GM19240 (cell line): ENCODE data around the gene SCRT2.

ENCODE experiments used
- DNase-seq: peaks from one replicate; pipeline ENCODE4 v3.0.0; 2011; ENCODE audit warnings: low spot score; ENCODE audit not compliant: insufficient read length

Gene SCRT2

DNA sequence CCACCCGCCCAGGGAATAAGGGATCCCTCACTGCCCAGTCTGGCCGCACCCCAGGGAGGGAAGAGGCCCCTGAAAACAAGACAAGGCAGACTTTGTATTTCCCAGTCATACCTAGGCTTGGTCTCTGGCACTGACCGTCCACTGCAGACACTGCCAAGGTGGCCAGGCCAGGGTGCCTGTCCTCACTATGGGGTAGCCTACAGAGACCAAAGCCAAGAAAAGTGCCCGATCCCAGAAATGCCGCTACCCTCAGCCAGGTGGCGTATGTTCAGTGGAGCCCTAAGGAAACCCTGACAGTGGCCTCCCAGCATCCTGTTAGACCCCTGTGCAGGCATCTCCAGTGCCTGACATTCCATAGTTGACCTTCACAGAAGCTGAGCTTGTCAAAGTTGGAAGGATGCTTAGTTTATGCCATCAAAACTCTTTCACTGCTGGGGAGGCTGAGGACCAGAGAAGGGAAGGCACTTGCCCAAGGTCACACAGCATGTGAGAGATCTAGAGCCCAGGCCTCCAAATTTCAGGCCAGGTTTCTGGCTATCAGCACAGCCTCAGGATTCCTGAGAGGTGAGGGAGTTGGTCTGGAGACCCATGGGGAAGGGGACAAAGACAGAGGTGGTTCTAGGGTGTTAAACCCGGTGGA lies 2.5 kb downstream of the SCRT2 start:
- DNase-seq, result no peak

DNA sequence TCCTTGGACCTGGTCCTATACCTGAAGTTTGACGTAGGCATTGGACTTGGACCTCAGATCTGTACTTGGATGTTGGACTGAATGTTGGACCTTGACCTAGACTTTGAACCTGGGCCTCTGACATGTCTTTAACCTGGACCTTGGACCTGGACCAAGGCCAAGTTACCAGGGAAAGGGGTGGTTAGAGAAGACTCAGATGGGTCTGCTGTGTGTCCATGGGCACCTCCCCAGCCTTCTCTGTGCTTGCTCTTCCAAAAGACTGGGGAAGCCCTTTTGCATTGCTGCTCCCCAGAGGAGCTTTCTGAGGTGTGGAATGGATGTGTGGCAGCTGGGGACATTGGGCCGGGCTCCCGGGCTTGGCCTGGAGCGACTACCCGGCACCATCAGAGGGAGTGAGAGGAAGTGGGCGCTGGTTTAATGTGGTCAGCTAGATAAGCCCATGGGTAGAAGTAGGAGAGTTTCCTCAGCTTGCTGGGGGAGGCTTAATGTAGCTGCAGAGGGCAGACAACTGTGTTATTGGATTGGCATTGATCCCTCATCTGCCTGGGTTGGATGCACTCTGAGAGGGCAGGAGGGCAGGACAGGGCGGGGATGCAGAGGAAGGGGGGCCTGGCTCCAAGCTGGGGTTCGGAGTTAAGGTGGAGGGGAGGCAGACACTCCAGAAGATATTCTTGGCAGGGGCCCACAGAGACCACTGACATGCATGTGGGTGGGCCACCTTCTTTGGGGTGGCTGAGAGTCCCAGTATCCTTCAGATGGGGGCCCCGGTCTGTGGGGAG lies 4.2 kb downstream of the SCRT2 start:
- DNase-seq, result no peak

DNA sequence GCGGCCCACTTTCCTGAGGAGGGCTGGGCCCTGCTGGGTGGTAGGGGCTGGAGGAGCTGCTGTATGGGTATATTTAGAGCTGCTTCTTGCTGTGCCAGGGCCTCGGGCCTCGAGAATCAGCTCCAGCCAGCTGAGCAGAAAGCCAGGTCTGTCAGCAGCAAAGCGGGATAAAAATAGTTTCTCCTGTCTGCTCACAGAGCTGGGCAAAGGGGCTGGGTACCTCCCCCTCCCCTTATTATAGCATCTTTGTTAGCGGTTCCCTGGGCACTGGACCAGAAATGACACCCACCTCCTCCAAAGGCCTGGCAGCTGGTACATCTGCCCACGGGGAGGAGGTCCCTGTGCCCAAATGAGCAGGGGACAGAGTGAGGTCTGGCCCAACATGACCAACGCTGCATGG lies 6.0 kb downstream of the SCRT2 start:
- DNase-seq, result no peak

DNA sequence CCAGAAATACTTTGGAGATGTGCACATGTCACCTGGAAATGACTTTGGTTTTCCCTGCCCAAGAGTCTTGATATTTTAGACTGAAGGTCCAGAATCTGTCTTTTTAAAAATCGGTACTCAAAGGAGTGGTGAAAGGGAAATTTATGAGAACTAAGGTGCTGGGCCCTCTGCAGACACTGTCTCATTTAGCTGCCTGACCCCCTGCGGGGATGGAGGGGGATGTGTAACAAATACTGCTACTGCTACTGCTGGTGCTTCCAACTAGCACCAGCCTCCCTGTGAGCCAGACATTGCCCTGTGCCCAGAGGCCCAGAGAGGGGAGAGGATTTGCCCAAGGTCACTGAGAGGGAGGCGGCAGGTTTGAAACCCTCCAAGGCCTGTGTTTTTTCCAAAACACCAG lies 7.0 kb downstream of the SCRT2 start:
- no peak for DNase-seq

DNA sequence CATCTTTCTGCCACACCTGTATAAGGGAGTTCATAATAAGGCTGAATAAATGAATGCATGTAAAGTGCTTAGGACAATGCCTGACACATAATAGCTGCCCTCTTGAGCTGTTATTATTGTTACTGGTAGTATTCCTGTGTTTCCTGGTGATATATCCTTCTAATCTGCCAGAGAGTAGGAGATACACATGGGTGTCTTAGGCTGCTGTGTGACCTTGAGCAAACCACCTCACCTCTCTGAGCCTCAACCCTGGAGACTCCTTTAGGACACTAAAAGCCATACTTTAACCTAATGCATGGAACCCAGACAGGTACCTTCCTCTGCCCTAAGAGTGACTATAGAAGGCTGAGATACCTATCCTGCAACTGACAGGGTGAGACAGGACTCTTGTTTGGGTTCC lies 7.6 kb downstream of the SCRT2 start:
- no peak for DNase-seq

DNA sequence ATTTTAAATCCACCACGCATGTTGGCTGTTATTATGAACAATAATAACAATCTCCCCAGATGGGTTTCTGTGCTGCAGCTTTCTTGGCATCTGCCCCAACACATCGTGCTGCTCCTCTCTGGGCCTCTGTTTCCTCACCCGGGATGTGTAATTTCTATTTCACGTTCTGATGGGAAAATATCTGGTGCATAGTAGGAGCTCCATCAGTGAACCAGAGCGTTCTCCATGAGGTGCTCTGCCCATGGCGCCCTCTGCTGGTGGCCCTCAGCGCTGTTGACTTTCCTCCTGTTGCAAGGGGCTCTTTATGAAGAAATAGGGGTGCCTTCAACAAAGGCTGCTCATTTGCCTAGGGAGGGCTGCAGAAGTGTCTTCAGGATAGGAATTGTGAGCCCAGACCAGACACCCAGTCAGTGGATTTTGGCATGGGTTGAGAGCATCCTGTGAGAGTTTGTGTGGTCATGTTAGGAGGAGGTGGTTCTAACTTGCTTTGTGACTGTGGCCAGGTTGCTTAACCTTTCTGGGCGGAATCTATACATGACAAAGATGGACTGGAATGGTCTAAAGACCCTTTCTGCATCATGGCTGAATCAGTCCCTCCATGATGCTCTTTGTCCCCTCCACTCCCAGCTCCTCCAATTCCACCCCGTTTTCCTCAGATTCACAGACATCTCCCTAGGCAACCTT lies 8.1 kb downstream of the SCRT2 start:
- DNase-seq, result peak; percentile 75

DNA sequence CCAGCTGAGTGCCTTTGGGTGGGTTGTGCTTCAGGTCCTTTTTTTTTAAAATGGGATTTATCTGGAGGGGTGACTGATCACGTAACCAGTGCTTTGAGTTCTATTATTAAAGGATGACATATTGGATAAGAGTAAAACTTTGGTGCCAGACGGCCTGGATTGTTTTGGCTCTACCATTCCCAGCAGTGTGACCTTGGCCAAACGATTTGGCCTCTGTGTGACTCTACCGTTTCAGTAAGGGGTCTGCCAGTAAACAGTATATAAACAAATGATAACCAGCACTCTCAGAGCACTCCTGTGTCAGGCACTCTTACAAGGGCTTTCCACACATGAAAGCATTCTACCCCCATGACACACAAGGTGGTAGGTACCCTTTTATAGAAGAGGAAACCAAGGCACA lies 8.7 kb downstream of the SCRT2 start:
- DNase-seq, result no peak

DNA sequence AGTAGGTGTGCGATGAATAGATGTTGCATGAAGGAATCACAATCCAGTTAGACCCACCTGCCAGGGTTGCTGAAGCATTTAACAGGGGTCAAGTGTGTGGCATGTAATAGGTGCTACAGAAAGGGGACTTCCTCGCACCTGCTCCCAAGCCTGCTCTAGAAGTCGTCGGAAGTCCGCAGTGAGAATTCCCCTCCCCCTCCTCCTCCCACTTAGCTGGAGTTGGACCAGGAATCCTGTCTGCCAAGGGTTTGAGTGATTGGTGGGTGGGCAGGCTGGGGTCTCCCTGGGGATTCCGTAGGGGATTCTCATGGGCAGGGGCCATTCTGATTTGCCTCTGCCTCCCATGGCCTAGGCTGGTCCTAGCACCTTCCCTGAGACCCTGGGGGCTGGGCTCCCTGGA lies 10.3 kb downstream of the SCRT2 start:
- no peak for DNase-seq

DNA sequence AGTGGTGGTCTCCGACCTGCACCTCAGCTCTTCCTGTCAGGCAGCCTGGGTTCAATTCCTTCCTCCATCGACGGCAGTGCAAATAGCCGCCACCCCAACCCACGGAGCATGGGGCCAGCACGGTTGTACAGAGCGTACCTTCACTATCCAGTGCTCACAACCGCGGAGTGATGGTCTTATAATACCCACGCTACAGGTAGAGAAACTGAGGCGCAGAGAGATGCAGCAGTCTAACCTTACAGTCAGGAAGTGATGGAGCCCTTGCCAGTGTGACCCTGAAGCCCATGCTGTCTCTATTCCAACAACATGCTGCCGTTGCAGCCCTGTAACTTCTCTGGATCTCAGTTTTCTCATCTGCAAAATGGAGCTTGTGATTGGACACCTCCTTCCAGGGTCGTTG lies 11.0 kb downstream of the SCRT2 start:
- no peak for DNase-seq

DNA sequence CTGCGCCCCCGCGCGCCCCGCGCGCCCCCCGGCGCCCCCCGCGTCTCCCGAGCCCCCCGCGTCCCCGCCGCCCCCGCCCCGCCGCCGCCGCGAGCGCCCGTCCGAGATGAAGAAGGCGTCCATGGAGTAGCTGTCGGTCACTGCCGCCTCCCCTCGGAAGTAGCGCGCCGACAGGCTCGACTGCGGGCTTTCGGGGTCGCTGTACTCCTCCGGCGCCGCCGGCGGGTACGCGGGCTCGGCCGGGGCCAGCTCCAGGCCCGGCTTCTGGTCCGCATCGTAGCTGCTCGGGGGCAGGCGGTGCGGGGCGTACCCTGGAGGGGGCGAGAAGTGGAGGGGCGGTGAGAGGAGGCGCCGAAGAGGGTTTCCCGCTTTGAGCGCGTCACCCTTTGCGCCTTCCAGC lies 11.5 kb downstream of the SCRT2 start:
- DNase-seq, result no peak

DNA sequence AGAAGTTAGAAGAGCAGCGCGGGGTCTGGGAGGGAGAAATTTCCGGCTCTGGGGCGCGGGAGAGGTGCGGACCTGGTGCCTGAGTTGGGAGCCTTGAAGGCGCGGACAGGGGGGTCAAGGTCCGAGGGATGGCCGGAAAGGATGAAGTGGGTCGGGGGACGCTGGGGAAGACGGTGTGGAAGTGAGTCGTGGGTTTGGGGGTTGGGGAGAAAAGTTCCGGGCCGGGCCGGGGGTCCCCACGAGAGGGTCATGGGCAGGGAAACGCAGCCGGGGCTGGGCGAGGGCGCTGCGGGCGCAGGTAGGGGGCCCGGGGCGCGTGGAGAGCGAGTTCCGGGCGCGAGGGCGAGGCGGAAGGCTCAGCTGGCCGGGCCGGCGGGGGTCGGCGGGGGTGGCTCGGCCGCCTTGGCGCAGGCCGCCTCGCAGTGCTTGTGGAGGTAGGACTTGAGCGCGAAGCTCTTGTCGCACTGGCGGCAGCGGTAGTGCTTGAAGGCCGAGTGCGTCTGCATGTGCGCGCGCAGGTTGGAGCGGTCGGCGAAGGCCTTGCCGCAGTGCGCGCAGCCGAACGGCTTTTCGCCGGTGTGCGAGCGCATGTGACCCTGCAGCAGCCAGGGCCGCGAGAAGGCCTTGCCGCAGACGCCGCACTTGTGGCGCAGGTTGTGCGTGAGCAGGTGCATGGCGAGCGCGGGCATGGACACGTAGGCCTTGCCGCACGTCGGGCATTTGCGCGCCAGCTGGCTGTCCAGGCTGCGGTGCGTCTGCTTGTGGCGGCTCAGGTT lies 12.1 kb downstream of the SCRT2 start:
- no peak for DNase-seq

DNA sequence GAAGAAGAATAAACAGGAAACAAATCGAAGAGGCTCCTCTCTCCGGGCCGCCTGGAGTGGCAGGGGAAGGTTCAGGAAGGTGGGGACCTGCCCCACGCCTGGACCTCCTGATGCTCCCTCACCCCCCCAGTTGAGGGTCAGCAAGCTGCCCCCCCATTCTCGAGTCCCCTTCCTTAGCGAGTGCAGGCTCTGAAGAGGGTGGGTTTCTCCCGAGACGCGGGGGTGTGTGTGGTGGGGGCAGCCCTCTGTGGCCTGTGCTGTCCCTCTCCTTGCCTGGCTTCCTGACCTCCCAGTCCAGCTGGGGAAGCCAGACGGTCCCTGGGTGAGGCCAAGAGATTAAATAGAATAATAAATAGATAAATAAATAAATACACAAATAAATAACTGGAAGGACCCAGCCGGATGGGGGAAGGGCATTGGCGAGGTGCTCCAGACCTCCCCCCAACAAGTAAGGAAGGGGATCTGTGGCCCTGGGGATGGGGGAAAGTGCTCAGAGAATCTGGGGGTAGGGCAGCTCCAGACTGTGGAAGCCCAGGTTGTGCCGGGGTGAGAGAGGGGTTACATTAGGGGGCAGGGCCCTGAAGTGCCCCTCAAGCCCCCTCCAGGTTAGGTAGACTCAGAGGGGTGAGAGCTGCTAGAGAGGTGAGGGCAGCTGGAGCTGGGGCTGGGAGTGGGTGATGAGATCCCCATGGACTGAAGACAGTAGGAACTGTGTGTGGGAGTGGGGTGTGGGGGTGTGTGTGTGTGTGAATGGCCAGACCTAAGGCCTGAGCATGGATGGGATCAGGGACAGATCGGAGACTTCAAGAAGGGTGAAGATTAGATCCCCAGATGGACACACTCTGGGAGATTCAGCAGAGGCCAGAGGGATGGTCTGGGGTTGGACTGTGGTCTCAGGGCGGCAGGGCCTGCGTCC lies 13.1 kb downstream of the SCRT2 start:
- no peak for DNase-seq

DNA sequence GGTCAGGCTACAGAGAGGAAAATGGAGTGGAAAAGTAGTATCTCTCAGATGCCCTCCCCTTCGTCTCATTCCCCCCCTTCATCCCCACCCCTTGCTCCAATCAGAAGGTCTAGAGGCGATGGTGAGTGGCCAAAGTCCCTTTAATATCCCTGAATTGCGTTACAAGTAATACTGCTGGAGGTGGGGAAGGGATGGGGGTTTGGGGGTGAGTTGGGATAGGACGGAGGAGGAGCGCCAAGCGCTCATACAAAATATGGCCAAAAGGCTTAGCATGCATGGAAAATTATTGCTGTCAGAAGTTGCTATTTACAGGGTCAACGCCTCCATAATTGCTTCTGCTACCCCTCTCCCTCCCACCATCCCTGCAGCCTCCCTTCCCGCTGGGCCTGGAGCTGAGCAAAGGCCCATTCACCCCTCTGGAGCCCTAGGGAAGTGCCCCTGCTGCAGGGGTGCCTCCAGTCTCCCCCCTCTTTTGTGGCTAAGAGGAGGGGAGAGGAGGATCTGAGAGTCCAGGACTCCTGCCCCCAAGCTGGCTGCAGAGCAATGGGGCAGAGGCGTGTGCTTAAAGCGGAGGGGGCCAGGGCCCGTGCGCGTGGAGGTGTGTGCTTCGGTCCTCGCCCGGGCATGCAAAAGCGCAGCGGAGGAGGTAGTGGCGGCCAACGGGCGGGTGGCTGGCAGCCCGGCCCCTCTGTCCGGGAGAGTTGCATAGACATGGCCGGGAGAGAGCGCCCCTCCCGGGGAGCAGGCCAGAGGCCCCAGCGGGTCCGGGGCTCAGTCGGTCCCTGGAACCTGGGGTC lies 13.9 kb downstream of the SCRT2 start:
- no peak for DNase-seq

DNA sequence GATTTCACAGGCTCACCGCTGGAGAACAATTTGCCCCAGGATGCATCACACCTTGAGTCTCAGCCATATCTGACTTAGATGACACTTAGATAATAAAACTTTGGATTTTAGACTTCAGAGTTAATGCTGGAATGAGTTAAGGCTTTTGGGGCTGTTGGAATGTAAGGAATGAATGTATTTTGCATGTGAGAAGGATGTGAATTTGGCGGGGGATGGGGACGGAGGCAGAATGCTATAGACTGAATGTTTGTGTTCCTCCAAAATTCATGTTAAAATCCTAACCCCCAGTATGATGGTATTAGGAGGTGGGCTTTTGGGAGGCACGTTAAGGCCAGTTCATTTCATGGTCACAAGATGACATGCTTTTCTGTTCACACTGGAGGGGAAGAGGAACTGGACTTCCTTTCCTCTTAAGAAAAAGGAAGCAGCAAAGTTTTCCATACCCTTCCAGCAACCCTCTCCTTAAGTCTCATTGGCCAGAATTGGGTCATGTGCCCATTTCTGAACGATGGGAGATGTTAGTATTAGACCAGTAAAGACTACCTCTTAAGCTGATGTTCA lies 16.8 kb downstream of the SCRT2 start:
- no peak for DNase-seq

DNA sequence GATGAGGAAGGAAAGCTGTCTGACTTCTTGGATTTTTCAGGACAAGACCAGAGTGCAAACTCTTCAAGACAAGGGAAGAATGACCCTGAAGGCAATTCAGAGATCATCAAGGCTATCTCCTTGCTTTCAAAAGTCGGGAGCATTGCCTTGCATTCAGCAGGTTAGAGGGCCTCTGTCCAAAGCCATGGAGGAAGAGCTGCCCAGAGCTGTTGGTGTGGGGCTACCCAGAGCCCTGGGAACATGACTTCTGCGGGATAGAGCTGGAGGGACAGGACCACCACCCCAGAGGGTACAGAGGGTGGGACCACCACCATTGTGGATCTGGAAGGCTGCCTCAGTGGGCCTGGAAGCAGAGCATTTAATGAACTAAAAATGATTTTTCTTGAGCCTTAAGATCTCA lies 17.4 kb downstream of the SCRT2 start:
- DNase-seq, result no peak

DNA sequence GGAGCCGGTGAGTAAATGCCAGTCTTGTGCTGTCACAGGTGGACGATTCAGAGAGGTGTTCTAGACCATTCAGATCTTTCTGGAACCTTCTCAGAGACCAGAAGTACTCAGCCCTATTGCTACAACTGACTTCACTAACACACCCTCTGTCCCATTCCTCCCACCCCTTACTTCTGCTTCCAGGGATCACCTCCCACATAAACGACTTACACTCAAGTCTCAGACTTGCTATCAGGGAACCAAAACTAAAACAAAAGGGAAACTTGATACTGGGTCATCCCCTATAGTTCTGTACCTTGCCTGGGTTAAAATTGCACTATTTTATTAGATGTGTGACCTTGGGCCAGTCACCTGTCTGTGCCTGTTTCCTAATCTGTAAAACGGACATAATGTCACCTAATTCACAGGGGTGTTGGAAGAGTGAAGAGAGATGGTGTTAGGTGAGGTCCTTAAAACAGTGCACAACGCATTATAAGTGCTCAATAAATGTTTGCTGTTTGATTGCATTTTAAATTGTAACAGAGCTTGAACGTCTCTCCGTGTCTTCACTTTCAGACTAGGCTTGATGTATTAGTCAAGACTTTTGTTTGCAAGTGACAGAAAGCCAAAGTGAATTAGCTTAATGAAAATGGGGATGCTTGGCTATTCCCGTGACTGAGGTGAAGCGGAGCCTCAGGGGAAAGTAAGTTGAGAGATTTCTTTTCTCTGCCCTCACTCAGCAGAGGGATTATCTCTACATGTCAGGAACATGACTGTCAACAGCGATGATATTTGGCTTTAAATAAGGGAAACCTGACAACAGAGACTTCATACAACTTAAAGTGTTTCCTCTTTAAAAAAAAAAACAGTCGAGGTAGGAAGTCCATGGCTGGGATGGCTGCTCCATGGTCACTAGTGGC lies 19.6 kb downstream of the SCRT2 start:
- no peak for DNase-seq

DNA sequence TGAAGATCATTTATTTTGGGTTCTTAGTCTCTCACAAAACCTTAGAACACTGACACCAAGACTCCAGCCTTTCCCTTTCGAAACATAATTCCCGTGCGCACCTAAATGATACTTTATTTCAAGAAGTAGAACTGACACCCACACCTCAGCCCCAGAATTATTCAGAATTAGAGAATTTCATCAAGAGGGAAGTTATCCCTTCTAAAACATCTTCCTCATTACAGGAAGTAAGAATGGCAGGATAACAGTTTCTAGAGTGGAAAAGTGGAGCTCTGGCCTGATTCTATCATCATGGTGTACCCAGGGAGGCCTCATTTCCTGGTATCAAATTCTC lies 21.2 kb downstream of the SCRT2 start:
- DNase-seq, result no peak

DNA sequence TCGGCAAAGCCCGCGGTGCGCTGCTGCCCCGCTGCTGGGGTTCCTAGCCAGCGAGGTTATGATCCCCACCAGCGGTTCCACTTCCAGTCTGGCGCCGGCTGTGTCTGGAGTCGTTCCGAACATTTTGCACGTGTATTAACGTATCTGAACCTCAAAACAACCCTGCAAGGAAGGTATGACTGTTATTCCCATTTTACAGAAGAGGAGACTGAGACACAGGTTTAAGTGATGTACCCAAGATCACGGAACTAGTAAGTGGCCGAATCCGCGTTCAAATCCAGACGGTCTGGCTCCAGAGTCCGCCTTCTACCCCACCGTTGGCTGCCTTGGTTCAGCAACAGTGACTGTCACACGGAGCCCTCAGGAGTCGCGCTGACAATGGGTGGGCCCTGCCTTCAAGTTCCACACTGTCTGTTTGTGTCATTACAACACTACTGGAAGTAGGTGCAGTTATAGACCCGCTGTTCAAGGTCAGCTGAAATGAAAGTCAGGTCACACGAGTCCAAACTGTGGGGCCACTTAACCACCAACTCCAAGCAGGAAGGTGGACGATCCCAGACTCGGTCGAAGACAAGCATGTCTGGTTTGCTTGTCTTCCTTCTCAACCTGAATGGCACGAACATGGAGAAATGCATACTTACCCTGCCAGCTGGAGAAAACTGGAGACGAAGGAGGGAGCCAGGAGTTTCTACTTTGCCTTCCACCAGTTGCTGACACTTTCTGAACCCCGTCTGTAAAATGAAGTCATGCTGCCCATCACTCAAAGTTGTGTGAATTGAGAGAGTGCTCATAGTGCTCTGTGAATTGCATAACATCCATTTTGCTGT lies 21.8 kb downstream of the SCRT2 start:
- no peak for DNase-seq
